ENCODE results near the gene RAB43.

RAB43 gene

GRCh38 chr3:129063091-129063640 lies 58.4 kb downstream of the RAB43 start:
- H3K4me3 ChIP-seq (ENCODE audit: low read length): no peak overlapping the region
- TF ChIP-seq, protein P1, sequence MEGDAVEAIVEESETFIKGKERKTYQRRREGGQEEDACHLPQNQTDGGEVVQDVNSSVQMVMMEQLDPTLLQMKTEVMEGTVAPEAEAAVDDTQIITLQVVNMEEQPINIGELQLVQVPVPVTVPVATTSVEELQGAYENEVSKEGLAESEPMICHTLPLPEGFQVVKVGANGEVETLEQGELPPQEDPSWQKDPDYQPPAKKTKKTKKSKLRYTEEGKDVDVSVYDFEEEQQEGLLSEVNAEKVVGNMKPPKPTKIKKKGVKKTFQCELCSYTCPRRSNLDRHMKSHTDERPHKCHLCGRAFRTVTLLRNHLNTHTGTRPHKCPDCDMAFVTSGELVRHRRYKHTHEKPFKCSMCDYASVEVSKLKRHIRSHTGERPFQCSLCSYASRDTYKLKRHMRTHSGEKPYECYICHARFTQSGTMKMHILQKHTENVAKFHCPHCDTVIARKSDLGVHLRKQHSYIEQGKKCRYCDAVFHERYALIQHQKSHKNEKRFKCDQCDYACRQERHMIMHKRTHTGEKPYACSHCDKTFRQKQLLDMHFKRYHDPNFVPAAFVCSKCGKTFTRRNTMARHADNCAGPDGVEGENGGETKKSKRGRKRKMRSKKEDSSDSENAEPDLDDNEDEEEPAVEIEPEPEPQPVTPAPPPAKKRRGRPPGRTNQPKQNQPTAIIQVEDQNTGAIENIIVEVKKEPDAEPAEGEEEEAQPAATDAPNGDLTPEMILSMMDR (conservative IDR thresholded peaks at IDR 0.05; ENCODE audit: low read length): no peak
- DNase-seq (ENCODE audit: low read depth): no peak

DNA sequence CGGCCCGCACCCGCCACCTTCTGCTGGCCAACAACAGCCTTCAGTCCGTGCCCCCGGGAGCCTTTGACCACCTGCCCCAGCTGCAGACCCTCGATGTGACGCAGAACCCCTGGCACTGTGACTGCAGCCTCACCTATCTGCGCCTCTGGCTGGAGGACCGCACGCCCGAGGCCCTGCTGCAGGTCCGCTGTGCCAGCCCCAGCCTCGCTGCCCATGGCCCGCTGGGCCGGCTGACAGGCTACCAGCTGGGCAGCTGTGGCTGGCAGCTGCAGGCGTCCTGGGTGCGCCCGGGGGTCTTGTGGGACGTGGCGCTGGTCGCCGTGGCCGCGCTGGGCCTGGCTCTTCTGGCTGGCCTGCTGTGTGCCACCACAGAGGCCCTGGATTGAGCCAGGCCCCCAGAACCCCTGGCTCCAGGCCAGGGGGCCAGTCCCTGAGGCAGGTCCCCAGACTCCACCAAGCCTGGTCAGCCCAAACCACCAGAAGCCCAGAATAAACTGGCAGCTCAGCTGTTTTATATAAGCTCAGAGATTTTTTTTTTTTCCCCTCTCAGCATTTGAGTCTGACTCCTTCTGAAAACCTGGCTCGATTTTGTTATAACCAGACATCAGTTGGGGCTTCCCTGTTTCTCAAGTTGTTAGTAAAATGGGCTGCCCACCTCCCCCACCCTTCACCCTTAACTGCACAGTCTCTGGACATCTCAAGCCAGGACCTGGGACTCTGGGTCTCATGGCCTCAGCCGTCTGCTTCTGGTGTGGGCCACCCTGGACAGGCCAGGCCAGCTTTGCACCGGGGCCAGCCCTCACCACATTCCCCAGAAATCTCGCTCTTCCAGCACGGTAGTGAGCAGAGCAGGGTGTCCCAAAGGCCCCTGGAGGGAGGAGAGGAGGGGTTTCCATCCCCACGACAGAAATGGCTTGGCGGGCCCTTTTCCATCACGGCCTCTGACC lies 59.4 kb downstream of the RAB43 start:
- no peak overlapping the region for H3K4me3 ChIP-seq (ENCODE audit: low read length)
- TF ChIP-seq, protein P1 (conservative IDR thresholded peaks at IDR 0.05; ENCODE audit: low read length): no peak
- no peak for DNase-seq (ENCODE audit: low read depth)

DNA sequence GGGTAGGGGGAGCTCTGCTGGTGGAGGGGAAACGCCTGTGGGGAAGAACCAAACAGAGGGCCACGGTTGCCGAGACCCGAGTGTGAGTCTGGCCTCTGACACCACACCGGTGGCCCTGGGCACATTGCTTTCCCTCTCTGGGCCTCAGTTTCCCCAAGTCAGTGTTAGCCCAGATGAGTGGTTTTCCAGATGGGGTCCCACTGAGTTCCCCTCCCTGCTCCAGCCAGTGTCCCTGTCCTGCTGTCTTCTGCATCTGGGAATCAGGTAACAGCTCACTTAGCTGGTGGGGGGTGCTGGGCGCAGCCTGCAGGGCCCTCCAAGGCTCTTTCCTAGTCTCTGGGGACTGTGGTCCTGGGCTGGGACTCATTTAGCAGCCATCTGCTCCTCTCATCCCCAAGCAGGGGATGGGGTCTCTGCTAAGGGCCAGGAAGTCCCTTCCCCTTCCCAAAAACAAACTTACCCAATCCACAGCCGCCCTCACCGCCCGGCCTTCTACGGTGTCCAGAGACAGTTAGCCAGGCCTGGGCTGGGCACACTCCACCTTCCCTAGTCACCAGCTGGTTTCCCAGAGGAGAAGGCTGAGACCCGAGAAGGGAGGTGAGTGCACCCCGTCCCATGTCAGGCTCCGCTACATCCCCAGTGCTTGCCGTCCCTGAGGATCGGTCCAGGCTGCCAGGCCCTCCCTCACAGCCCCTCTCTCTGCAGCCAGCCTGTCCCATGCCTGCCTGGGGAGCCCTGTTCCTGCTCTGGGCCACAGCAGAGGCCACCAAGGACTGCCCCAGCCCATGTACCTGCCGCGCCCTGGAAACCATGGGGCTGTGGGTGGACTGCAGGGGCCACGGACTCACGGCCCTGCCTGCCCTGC lies 60.3 kb downstream of the RAB43 start:
- TF ChIP-seq, protein P1 (conservative IDR thresholded peaks at IDR 0.05; ENCODE audit: low read length): no peak
- no peak overlapping the region for H3K4me3 ChIP-seq (ENCODE audit: low read length)
- no peak for DNase-seq (ENCODE audit: low read depth)

GRCh38 chr3:129060276-129061022 lies 61.2 kb downstream of the RAB43 start, which contains the start of gene GP9:
Gene GP9, plus strand, starts transcription at chr3:129060779. Its CDS starts 961 bp downstream, at chr3:129061740.
- TF ChIP-seq, protein P1 (conservative IDR thresholded peaks at IDR 0.05; ENCODE audit: low read length): no peak
- no peak within 1 kb of the TSS for H3K4me3 ChIP-seq (ENCODE audit: low read length)
- no peak for DNase-seq (ENCODE audit: low read depth)

DNA sequence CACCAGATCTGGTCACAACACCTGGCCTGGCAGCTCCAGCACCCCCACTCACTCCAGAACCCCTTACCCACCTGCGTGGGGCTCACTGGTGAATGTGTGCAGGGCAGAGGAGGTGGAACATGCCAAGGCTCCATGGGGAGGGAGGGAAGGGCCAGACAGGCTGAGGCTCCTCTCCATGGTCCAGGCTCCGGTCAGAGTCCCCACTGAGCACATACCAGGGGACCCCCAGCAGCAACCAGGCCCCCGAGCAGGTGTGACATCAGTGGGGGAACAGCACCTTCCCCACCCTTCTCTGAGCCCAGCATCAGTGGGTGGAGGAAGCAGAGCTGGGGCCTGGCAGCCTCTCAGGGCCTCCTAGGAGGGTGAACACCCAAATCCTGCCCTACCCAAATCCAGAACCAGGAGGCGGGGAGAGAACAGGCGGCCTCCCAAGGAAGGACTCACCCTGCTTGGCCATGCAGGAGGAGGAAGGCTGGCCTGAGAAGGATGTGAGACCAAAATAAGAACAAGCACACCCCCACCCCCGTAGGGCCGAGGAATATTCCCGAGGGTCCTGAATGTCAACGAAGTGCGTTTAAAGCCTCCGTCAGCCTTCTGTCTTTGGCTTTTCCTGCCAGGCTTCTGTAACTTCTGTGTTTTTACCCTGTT lies 62.2 kb downstream of the RAB43 start:
- DNase-seq (ENCODE audit: low read depth): no peak
- TF ChIP-seq, protein P1 (conservative IDR thresholded peaks at IDR 0.05; ENCODE audit: low read length): no peak
- H3K4me3 ChIP-seq (ENCODE audit: low read length): no peak overlapping the region

All from AG10803 (cell line).